ENCODE measurements around the gene HDAC7.
"Not testable (repeated sequence)": the region's sequence is repeated elsewhere in the genome, so short reads cannot be mapped to it uniquely, and the experiment has no call there.

The HDAC7 gene

GRCh38 chr12:47812797-47813510 is 6.7 kb downstream of the HDAC7 start:
- DNase-seq (ENCODE audit: low read depth), result peak; percentile 86

- peak; percentile 84 for DNase-seq (ENCODE audit: low read depth)
Observed at GRCh38 chr12:47811581-47812484, 7.9 kb downstream of the HDAC7 start.

- no peak for DNase-seq (ENCODE audit: low read depth)
Observed at GRCh38 chr12:47811072-47811396, 8.7 kb downstream of the HDAC7 start.

GRCh38 chr12:47809518-47809917 is 10.2 kb downstream of the HDAC7 start:
- not testable (repeated sequence) for DNase-seq (ENCODE audit: low read depth)

DNA sequence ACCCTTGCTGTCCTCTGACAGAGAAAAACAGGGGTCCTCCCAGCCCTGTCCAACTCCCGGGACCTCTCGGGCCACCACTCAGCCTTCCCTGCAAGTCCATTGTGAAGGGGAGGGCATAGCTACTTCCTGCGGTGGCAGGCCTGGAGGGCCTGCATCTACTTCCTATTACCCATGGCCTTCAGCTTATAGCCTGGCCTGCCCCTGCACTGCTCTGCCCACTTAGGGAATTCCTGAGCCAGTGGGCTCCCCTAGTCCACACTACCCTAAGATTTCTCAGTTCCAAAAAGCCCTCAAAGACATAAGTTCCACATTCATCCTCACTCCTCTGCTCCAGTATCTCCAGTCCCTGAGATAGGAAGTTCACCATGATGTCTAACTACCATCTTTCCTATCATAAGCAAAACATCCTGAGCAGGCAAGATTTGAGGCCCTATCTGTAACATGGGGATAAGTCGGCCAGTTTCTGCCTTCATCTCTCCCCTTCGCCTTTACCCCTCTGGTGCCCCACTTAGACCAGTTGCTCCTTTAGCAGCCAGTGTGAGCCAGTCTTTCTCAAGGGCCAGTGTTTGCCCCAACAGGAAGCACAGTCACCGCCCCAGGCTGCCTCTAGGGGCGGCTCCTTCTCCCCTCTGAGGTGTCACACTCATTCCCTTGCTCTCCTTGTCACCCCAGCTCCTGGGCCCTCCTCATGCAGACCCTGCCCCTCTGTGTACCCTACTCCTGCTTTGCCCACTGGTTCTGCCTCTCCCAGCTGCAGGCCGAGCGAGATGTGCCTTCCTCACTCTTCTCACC is 10.9 kb downstream of the HDAC7 start:
- no peak for DNase-seq (ENCODE audit: low read depth)

DNA sequence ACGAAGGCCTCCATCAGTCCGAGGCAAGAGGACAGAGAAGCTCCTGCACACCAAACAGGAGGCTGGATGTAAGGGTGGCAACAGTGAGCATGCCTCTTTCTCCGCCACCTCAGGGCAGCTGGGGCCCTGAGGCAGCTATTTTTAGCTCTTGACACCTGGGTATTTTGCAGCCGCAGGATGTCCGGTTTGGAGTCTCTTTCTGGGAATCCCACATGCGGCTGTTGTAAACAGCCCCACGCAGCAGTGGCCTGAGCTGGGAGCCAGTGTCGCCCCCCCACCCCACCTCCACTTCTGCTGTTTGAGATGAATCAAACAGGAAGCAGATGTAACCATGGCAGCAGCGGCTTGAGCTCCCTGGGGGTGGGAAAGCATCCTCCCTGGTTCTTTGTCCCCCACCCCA is 11.7 kb downstream of the HDAC7 start:
- DNase-seq (ENCODE audit: low read depth), result no peak

DNA sequence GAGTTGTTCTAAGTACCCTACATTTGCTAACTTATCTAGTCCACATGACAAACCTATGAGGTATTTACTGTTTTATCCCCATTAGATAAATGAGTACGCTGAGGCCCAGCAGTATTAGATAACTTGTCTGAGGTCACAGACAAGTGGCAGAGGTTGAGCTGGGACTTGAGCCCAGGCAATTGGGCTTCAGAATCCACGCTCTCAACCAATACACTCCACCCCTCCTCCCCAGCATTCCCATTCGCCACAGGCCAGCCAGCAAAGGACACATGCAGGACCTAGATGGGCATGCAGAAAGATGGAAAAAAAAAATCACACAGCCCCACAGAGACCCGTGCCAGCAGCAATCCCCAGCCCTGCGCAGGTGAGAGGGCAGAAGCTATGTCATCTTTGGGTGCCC is 12.4 kb downstream of the HDAC7 start:
- no peak for DNase-seq (ENCODE audit: low read depth)

- peak; percentile 73 for DNase-seq (ENCODE audit: low read depth)
Observed at GRCh38 chr12:47805417-47805816, 14.3 kb downstream of the HDAC7 start.

- no peak for DNase-seq (ENCODE audit: low read depth)
Observed at GRCh38 chr12:47804171-47804570, 15.5 kb downstream of the HDAC7 start.

GRCh38 chr12:47803191-47803875 is 16.4 kb downstream of the HDAC7 start:
- no peak for DNase-seq (ENCODE audit: low read depth)

- no peak for DNase-seq (ENCODE audit: low read depth)
Observed at GRCh38 chr12:47802312-47802711, 17.4 kb downstream of the HDAC7 start.

- no peak for DNase-seq (ENCODE audit: low read depth)
Observed at GRCh38 chr12:47801904-47802246, 17.8 kb downstream of the HDAC7 start.

- DNase-seq (ENCODE audit: low read depth), result no peak
Observed at GRCh38 chr12:47801170-47801903, 18.4 kb downstream of the HDAC7 start.

DNA sequence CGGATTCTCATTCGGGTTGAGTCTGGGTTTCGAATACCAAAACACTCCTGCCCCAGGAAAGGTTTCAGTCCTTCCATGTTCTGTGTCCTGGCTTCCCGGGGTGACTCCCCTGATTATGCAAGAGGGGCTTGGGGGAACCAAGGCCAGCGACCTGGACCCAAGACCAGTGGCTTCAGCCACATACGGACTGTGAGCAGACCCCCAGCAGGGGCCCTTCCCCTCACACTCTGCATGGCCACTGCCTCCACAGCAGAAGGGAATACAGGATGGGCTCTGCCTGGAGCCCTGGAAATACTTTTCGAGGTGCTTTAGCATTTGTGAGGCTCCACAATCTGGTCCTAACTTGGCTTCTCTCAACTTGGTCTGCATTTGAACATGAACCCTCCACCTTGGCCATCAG is 19.1 kb downstream of the HDAC7 start:
- DNase-seq (ENCODE audit: low read depth), result no peak

DNA sequence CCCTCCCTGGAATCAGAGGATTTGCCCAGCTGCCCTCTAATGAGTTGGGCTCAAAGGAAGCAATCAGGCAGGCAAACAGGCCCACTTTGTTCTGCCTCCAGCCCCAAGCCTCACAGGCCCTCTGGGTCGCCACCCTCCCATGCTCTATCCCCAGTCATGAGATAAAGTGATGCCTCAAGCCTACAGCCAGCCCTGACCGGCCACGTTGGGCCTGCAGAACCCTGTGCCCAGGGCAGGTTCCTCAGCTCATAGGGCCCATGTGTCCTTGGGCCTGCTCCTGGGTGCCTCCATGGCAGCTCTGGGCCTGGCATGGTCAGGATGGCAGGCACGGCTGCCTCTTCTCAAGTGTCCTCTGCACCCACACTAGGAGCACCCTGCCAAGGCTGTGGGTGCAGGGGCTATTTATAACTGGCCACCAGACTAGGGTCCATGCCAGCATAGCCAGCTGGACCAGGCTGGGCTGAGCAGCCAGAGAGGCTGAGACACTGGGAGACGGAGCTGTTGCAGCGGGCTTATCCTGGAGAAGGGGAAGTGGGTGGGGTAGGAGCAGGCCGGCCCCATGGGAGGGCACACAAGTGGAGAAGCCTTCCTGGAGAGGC is 20.2 kb downstream of the HDAC7 start:
- peak; percentile 77 for DNase-seq (ENCODE audit: low read depth)

DNA sequence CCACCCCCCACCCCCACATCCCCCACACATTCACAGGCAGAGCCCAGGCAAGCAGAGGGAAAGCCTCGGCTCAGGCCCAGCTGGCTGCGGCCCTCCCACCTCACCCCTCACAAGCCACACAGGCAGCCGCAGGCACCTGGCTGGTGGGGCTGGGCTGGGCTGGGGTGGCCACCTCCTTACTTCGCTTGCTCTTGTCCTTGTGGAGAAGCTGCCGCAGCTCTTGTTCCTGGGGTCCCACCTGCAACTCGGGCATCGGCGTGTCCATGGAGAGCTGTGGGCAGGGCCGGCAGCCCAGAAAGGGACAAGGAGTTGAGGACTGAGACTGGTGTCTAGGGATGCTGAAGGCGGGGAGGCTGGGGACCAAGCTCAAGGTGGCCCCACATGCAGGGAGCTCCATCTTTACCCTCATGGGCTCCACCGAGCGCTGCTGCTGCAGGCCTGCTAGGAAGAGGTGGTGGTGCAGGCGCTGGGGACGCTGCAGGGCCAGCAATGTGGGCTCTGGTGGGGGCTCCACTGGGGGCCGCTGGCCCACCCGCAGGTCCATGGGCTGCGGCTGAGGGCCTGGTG is 21.2 kb downstream of the HDAC7 start:
- DNase-seq (ENCODE audit: low read depth), result no peak

DNA sequence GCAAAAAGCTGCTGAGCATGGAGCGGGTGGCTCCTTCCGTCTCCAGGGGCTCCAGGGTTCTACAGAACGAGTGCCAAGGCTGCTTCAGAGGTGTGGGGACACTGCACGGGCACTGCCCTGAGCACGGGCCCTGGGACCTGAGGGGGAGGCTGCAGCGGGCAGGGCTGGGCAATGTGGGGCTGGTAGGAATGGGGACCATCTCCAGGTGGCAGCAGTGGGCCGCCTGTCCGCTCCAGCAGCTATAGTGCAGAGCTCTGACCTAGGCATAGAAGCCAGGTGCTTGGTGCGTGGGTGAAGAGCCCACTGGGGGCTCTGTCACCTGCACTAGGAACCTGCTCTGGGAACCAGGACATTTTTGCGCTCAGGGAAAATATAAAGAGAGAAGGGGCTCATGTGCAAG is 22.3 kb downstream of the HDAC7 start:
- DNase-seq (ENCODE audit: low read depth), result no peak

- no peak for DNase-seq (ENCODE audit: low read depth)
Observed at GRCh38 chr12:47795814-47796411, 23.8 kb downstream of the HDAC7 start.

DNA sequence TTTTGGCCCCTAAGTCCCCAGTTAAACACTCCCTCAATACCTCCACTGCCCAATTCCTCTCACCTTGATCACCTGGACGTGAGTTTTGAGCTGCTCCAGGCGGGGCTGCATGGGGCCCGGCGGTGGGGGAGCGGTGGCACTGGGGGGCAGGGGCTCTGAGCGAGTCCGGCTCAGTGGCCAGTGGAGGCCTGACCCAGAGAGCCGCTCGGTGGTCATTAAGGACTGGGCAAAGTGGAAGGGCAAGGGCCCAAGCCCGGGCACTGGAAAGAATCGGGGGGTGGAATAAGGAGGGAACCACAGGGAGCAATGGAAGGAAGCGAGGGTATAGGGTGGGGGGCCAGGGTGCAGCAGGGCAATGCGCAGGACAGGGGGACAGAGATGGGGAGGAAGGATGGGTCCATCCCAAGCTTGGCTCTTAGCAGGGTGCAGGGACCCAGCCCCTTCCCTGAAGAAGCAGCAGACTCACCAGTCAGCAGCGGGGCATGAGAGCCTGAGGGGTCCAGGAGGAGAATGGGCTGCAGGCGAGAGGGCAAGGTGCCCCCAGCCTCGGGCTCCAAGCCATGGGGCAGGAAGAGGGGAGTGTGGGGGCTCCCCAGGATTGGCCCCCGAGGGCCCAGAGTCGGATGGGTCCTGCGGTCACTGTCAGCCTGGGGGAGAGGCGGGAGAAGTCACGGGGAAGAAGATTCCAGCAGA is 24.4 kb downstream of the HDAC7 start:
- no peak for DNase-seq (ENCODE audit: low read depth)

DNA sequence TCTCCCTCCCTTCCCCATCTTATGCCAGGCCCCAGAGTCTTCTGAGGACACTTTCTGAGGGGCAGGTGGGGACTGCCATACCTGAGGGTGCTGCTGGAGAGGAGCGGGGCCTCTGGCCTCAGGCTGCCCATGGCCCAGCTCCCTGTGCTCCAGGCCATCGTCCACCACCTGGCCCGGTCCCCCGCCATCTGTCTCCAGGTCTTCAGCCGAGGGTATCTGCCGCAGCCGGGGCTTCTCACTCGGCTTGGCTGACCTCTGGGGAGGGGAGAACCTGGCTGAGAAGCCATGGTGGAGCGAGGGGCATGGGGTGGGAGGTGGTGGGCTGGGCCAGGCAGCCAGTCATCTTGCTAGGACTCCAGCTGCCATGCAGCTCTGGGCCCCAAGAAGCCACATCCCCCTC is 25.0 kb downstream of the HDAC7 start:
- no peak for DNase-seq (ENCODE audit: low read depth)

Measured in fibroblast of gingiva (primary cell).